ENCODE measurements around the gene DYSF. TPM values are rescaled to one million over a fixed set of nuclear protein-coding genes. Genes with fewer than 3 reads are reported as not detected.

Gene DYSF
- total RNA-seq, 1 experiment from 2014 or later, result 5.5 TPM

GRCh38 chr2:71459084-71459431 lies 5.7 kb downstream of the DYSF start:
- Histone ChIP-seq H2BK120ac (ENCODE audit: low read depth, low read length, poor library complexity, severe bottlenecking) (no peak overlapping the region), H3K27ac (ENCODE audit: insufficient read length, low read depth, low read length) (no peak overlapping the region), H3K14ac (ENCODE audit: insufficient read depth, low read length) (no peak overlapping the region), H3K23me2 (ENCODE audit: insufficient read length, low read depth, low read length, poor library complexity, severe bottlenecking) (peaks cover 3% of the 10 kb centered on the region), H2AFZ (ENCODE audit: low read length) (no peak overlapping the region), H2BK12ac (ENCODE audit: insufficient read length, low read depth, low read length) (no peak overlapping the region), H3K4me2 (ENCODE audit: insufficient read depth, insufficient read length, low read length) (no peak overlapping the region), H3K9ac (ENCODE audit: extremely low read depth, insufficient read length, low read length) (no peak overlapping the region), H4K8ac (replicated peaks; ENCODE audit: insufficient read length, low read depth, low read length) (no peak overlapping the region), H2BK5ac (ENCODE audit: insufficient read length, low read length) (no peak overlapping the region), H3K56ac (ENCODE audit: insufficient read length, low read depth, low read length) (no peak overlapping the region), H3K18ac (ENCODE audit: insufficient read length, low read depth, low read length) (no peak overlapping the region), H3K27me3 (ENCODE audit: insufficient read depth, low read length) (peaks cover 36% of the 10 kb centered on the region), H3K79me1 (ENCODE audit: insufficient read depth, low read depth, low read length, poor library complexity, severe bottlenecking) (no peaks in the 10 kb centered on the region), H4K5ac (ENCODE audit: insufficient read length, low read depth, low read length) (no peak overlapping the region), H4K91ac (ENCODE audit: insufficient read length, low read depth, low read length) (no peak overlapping the region), H2BK20ac (ENCODE audit: low read depth, low read length, poor library complexity, severe bottlenecking) (no peak overlapping the region), H3K4ac (ENCODE audit: low read depth, low read length) (no peak overlapping the region), H3T11ph (ENCODE audit: low read length) (no peak overlapping the region), H3K79me2 (ENCODE audit: insufficient read depth, low read length) (no peaks in the 10 kb centered on the region), H4K20me1 (ENCODE audit: control insufficient read depth, insufficient read depth, insufficient read length) (no peaks in the 10 kb centered on the region), H2AK5ac (ENCODE audit: insufficient read length, low read length) (no peak overlapping the region), H3K23ac (ENCODE audit: insufficient read length, low read depth, low read length) (no peak overlapping the region), H2BK15ac (ENCODE audit: low read depth, low read length) (no peak overlapping the region), H3K4me1 (ENCODE audit: insufficient read depth, low read length) (peaks cover 14% of the 10 kb centered on the region), H3K9me3 (ENCODE audit: control insufficient read depth, low read depth, low read length) (no peaks in the 10 kb centered on the region)
- Mint-ChIP-seq H3K27ac (peak overlapping the region in 2 of 3 experiments; percentile 7 to 13; a peak in 2 of 7 replicates), H3K4me1 (peaks cover 41 to 47% of the 10 kb centered on the region in 2 experiments), H3K36me3 (ENCODE audit: insufficient read depth in 1 of 3, low read depth in 3 of 3) (no peaks in the 10 kb centered on the region), H3K9me3 (no peaks in the 10 kb centered on the region), H3K27me3 (ENCODE audit: low read depth) (peaks cover 45% of the 10 kb centered on the region), H3K4me3 (no peak overlapping the region)
- TF ChIP-seq CTCF (conservative IDR thresholded peaks at IDR 0.05), result no peak
- WGBS (ENCODE audit: extremely low coverage, insufficient read length, low lambda C conversion rate), result no CpG with 5 or more reads among the region's 2 CpGs
- no peak for DNase-seq

All from H9 (cell line).